G401.6 (cell line): ENCODE measurements around the gene PGD.

Experiments used
- FAIRE-seq: peaks from 2 replicates; lab custom pipeline; 2012; peaks lifted over from hg19 to GRCh38; lab: Jason Lieb, UNC

The PGD gene

GRCh38 chr1:10398734-10399443, at the start of gene PGD:
TSS of gene PGD (plus strand) at chr1:10399064. CDS start at chr1:10399118, 54 bp downstream.
- peak; percentile 94 for FAIRE-seq

GRCh38 chr1:10353282-10353681, 45.6 kb upstream of the PGD start:
- no peak for FAIRE-seq

GRCh38 chr1:10353693-10354092, 45.2 kb upstream of the PGD start:
- FAIRE-seq, result no peak

GRCh38 chr1:10360045-10360444, 38.8 kb upstream of the PGD start:
- FAIRE-seq, result no peak

- FAIRE-seq, result no peak
These were observed 37.3 kb upstream of the PGD start for GRCh38 chr1:10361515-10361914.

GRCh38 chr1:10368194-10368593, 30.7 kb upstream of the PGD start:
- no peak for FAIRE-seq

- no peak for FAIRE-seq
These were observed 24.4 kb upstream of the PGD start for GRCh38 chr1:10374442-10374860.

GRCh38 chr1:10377365-10378029, 21.4 kb upstream of the PGD start:
- peak; percentile 78 for FAIRE-seq

GRCh38 chr1:10378081-10378841, 20.6 kb upstream of the PGD start:
- no peak for FAIRE-seq

GRCh38 chr1:10379101-10379620, 19.7 kb upstream of the PGD start:
- no peak for FAIRE-seq

- no peak for FAIRE-seq
These were observed 19.2 kb upstream of the PGD start for GRCh38 chr1:10379676-10380075.

- no peak for FAIRE-seq
These were observed 18.1 kb upstream of the PGD start for GRCh38 chr1:10380594-10381275.

- FAIRE-seq, result no peak
These were observed 15.2 kb upstream of the PGD start for GRCh38 chr1:10383630-10384029.

GRCh38 chr1:10384219-10384618, 14.6 kb upstream of the PGD start:
- no peak for FAIRE-seq

- FAIRE-seq, result no peak
These were observed 11.8 kb upstream of the PGD start for GRCh38 chr1:10386761-10387676.

- FAIRE-seq, result peak; percentile 85
These were observed 11.0 kb upstream of the PGD start for GRCh38 chr1:10387677-10388386.

- no peak for FAIRE-seq
These were observed 10.5 kb upstream of the PGD start for GRCh38 chr1:10388387-10388715.

GRCh38 chr1:10389271-10389973, 9.4 kb upstream of the PGD start:
- no peak for FAIRE-seq

GRCh38 chr1:10396870-10397269, 2.0 kb upstream of the PGD start:
- FAIRE-seq, result no peak

- no peak for FAIRE-seq
These were observed 558 bp upstream of the PGD start for GRCh38 chr1:10398278-10398733.
